VCaP (cell line): ENCODE measurements around the gene C10orf90.

Experiments used
- H3K27ac ChIP-seq: fragments of 450-650 bp; 2 replicates; pipeline ENCODE4 v1.5.1; 2017
- TF ChIP-seq, protein P1 (sequence below): fragments of 450-650 bp; conservative IDR thresholded peaks from 2 replicates; pipeline ENCODE4 v1.5.1; 2017; ENCODE audit warnings: mild to moderate bottlenecking, moderate library complexity

Gene C10orf90

GRCh38 chr10:126455036-126455765 is 215.3 kb downstream of the C10orf90 start:
- TF ChIP-seq, protein P1, sequence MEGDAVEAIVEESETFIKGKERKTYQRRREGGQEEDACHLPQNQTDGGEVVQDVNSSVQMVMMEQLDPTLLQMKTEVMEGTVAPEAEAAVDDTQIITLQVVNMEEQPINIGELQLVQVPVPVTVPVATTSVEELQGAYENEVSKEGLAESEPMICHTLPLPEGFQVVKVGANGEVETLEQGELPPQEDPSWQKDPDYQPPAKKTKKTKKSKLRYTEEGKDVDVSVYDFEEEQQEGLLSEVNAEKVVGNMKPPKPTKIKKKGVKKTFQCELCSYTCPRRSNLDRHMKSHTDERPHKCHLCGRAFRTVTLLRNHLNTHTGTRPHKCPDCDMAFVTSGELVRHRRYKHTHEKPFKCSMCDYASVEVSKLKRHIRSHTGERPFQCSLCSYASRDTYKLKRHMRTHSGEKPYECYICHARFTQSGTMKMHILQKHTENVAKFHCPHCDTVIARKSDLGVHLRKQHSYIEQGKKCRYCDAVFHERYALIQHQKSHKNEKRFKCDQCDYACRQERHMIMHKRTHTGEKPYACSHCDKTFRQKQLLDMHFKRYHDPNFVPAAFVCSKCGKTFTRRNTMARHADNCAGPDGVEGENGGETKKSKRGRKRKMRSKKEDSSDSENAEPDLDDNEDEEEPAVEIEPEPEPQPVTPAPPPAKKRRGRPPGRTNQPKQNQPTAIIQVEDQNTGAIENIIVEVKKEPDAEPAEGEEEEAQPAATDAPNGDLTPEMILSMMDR: no peak
- no peak overlapping the region for H3K27ac ChIP-seq

GRCh38 chr10:126454045-126454751 is 216.3 kb downstream of the C10orf90 start:
- no peak overlapping the region for H3K27ac ChIP-seq
- TF ChIP-seq, protein P1: no peak

DNA sequence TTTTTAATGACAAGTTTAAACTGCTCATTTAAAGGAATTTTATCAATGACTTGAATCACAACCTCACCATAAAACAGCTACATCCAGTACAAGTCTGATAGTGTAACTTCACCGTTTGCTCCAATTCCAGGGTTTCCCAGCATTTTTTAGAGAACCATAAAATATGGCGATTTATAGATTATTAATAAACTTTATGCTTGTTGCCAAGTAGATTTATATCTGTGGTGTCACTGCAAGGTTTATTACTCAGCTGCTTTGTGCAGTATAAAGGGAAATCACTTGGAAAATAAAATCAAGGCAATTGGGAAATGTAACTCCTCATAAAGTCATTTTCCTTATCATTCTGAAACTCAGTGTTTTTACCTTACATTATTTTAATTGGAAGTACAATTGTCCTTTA is 218.2 kb downstream of the C10orf90 start:
- TF ChIP-seq, protein P1: no peak
- H3K27ac ChIP-seq: no peak overlapping the region

DNA sequence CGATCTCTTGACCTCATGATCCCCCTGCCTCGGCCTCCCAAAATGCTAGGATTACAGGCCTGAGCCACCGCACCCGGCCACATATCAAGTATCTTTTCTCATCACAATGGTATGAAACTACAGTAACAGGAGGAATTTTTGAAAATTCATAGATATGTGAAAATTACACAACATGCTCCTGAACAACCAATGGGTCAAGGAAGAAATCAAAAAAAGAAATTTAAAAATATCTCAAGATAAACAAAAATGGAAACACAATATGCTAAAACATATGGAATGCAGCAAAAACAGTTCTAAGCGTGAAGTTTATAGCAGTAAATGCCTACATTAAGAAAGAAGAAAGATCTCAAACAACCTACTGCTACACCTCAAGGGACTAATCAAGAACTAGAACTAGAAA is 222.4 kb downstream of the C10orf90 start:
- H3K27ac ChIP-seq: no peak overlapping the region
- TF ChIP-seq, protein P1: no peak

DNA sequence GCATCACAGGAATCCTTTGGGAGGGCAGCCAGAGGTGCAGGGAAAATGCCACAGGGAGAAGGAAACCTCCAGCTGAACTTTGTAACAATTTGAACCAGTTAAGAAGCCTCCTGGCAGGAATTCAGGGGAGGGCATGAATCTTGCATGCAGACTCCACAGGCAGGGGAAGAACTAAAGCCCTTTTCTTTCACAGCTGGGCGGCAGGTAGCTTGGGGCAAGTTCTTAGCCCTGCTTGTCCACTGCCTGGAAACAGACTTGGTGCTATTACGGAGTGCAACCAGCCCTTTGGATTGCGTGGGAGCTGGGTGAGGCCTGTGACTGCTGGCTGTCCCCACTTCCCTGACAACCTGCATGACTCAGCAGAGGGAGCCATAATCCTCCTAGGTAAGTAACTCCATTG is 230.6 kb downstream of the C10orf90 start:
- TF ChIP-seq, protein P1: no peak

DNA sequence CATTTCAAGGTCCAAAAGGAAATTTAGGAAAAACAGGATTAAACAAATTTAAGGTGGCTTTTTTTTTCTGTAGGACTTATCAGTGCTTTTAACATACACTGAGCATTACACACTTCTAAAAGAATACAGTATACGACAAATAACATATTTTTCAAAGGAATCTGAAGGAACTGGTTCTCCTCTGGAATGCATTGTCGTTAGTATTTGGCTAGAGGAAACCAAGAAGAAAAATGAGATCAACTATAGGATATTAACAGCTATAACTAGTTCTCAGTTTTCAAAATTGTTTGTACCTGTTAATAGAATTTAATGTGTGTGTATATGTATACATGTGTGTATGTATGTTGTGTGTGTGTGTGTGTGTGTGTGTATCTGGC is 232.1 kb downstream of the C10orf90 start:
- TF ChIP-seq, protein P1: no peak
- no peak overlapping the region for H3K27ac ChIP-seq

More for the DNA sequence above, 230.6 kb downstream of the C10orf90 start:
- no peak overlapping the region for H3K27ac ChIP-seq

DNA sequence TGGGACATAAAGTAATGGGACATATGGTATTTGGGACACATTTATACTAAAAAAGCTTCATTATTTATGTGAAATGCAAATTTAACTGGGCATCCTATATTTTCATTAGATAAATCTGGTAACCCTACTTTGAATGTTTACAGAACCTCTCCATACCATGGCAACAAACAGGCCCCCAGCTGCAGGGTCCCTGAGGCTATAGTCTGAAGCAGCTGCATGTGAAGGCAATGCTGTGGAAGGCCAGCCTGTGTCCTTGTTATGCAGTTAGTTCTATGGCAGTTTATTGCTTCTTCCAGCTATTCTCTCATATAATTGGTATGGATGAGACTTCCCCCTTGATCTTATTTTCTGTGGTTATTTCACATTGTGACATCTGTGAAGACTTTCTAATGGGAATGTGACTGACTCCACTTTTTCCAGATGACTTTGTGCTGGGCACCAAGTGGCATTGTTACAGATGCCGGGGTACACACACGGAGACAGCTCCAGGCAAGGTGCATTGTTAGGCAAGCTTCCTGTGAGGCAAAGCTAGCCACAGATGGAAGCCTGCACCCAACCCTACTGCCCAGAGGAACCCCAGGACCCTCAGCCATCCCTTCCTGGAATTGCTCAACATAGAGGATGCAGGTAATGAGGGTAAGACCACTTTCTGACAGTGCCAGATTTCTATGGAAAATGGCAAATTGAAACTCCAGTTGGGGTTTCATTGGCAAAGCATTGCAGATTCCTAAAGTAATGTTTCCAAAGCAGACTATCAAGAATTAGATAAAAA is 232.7 kb downstream of the C10orf90 start:
- H3K27ac ChIP-seq: no peak overlapping the region
- TF ChIP-seq, protein P1: no peak
